NCI-H1436 (cell line): ENCODE results near the gene NOL12.
"Not testable (repeated sequence)": the region's sequence is repeated elsewhere in the genome, so short reads cannot be mapped to it uniquely, and the experiment has no call there.

Experiments used
- DNase-seq: peaks from one replicate; lab custom pipeline; 2025; lab: John Stamatoyannopoulos, UW

NOL12 gene

GRCh38 chr22:37713761-37714160 lies 27.6 kb downstream of the NOL12 start:
- DNase-seq: no peak

GRCh38 chr22:37714634-37715033 lies 28.5 kb downstream of the NOL12 start:
- no peak for DNase-seq

GRCh38 chr22:37715760-37716159 lies 29.6 kb downstream of the NOL12 start:
- no peak for DNase-seq

GRCh38 chr22:37716708-37717107 lies 30.6 kb downstream of the NOL12 start:
- DNase-seq: no peak

GRCh38 chr22:37717235-37717634 lies 31.1 kb downstream of the NOL12 start:
- DNase-seq: not testable (repeated sequence)

GRCh38 chr22:37717746-37718305 lies 31.7 kb downstream of the NOL12 start:
- not testable (repeated sequence) for DNase-seq

- no peak for DNase-seq
These were observed 39.6 kb downstream of the NOL12 start for GRCh38 chr22:37725551-37726240.

GRCh38 chr22:37726241-37726887 lies 40.2 kb downstream of the NOL12 start:
- DNase-seq: no peak

- DNase-seq: no peak
These were observed 42.5 kb downstream of the NOL12 start for GRCh38 chr22:37728620-37729019.

- no peak for DNase-seq
These were observed 45.8 kb downstream of the NOL12 start for GRCh38 chr22:37731804-37732471.

GRCh38 chr22:37732699-37733607 lies 46.8 kb downstream of the NOL12 start:
- DNase-seq: no peak

GRCh38 chr22:37733625-37734401 lies 47.7 kb downstream of the NOL12 start:
- DNase-seq: no peak

GRCh38 chr22:37734402-37734700 lies 48.2 kb downstream of the NOL12 start:
- DNase-seq: no peak

- no peak for DNase-seq
These were observed 48.9 kb downstream of the NOL12 start for GRCh38 chr22:37734964-37735451.

- DNase-seq: no peak
These were observed 52.9 kb downstream of the NOL12 start for GRCh38 chr22:37739035-37739434.

- no peak for DNase-seq
These were observed 53.5 kb downstream of the NOL12 start for GRCh38 chr22:37739611-37740049.

- no peak for DNase-seq
These were observed 54.5 kb downstream of the NOL12 start for GRCh38 chr22:37740455-37741311.

GRCh38 chr22:37741312-37741795 lies 55.2 kb downstream of the NOL12 start:
- no peak for DNase-seq

- DNase-seq: no peak
These were observed 56.4 kb downstream of the NOL12 start for GRCh38 chr22:37742376-37743171.
